ENCODE results near the gene SOCS7. TPM values are rescaled to one million over a fixed set of nuclear protein-coding genes. Genes with fewer than 3 reads are reported as not detected.

The SOCS7 gene
- total and polyA plus RNA-seq, 7 experiments from 2014 or later, result 0.57 to 23.3 (median 19.6) TPM

DNA sequence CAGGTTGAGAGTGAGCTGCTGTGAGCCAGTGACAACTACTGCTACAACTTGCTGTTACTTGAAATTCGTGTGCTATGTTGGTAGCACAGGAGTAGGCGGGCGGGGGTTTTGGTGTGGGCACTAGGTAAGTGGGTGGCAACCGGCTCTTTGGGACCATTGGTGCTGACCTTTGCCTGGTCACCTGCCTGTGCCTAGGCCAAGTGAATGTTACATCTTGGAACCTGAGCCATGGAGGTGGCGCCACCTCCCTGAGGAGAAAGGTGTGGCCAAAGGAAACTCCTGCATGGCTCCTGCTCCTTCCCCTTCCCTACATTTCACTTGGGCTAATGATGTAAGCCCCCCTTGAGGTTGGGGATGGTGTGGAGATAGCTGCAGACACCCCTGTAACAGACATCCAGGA lies 51.3 kb downstream of the SOCS7 start:
- no peak overlapping the region for H3K27ac Mint-ChIP-seq
- Histone ChIP-seq H3K27me3 (ENCODE audit: control insufficient read depth in 2 of 2, insufficient read depth in 2 of 2, low read length in 2 of 2) (no peaks in the 10 kb centered on the region), H3K36me3 (ENCODE audit: control insufficient read depth in 2 of 3, insufficient read depth in 3 of 3, low read length in 3 of 3) (peaks cover 0 to 37% (median 3%) of the 10 kb centered on the region in 3 experiments), H3K9me3 (ENCODE audit: control insufficient read depth in 2 of 3, low read length in 3 of 3) (no peaks in the 10 kb centered on the region), H3K27ac (ENCODE audit: low read depth, low read length) (no peak overlapping the region), H3K4me3 (ENCODE audit: low read length) (no peak overlapping the region), H3K4me1 (ENCODE audit: control insufficient read depth in 2 of 2, insufficient read depth in 2 of 2, low read length in 2 of 2) (no peaks in the 10 kb centered on the region)
- POLR2A ChIA-PET, result no interaction called here
- intact Hi-C loops (cut with micrococcal nuclease), result no loop called here
- no peak overlapping the region for H3K4me3 Mint-ChIP-seq
- CTCF ChIA-PET, result interaction anchor here (0.5 kb wide), 1 partner anchor 186 kb away, joined by 3 read pairs; no protein-coding TSS in a partner anchor
- H3K36me3 Mint-ChIP-seq, result peaks cover 5 to 33% (median 11%) of the 10 kb centered on the region in 5 donors
- ATAC-seq, result no peak
- DNase-seq, result no peak
- no peaks in the 10 kb centered on the region for H3K9me3 Mint-ChIP-seq
- no peaks in the 10 kb centered on the region for H3K27me3 Mint-ChIP-seq
- no peaks in the 10 kb centered on the region for H3K4me1 Mint-ChIP-seq

DNA sequence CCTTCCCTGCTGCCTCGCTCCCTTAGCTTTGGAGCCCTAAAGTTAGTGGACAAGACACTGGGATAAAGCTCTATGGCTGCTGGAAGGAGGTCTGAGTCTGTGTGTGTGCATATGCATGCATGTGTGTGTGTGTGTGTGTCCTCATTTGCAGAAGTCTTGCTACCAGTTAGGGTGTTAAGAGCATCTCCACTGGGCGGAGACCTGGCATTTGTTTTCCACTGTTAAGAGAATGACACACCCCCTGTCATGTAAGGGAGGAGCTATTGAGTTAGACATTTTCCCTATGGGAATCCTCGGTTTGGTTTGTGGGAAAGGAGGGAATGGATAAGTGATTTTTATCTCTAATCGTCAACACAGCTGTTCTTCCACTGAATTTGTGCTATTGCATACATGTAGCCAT lies 51.8 kb downstream of the SOCS7 start:
- no peak for ATAC-seq
- ChIA-PET POLR2A (no interaction called here), CTCF (no interaction called here)
- intact Hi-C loops (cut with micrococcal nuclease), result no loop called here
- Mint-ChIP-seq H3K27ac (peak overlapping the region in 1 of 9 donors; percentile 4), H3K4me3 (no peak overlapping the region), H3K27me3 (no peaks in the 10 kb centered on the region), H3K36me3 (peaks cover 5 to 32% (median 11%) of the 10 kb centered on the region in 5 donors), H3K9me3 (no peaks in the 10 kb centered on the region), H3K4me1 (no peaks in the 10 kb centered on the region)
- DNase-seq, result no peak
- Histone ChIP-seq H3K4me3 (ENCODE audit: low read length) (no peak overlapping the region), H3K36me3 (ENCODE audit: control insufficient read depth in 2 of 3, insufficient read depth in 3 of 3, low read length in 3 of 3) (peaks cover 0 to 37% (median 3%) of the 10 kb centered on the region in 3 experiments), H3K27ac (ENCODE audit: low read depth, low read length) (no peak overlapping the region), H3K27me3 (ENCODE audit: control insufficient read depth in 2 of 2, insufficient read depth in 2 of 2, low read length in 2 of 2) (no peaks in the 10 kb centered on the region), H3K9me3 (ENCODE audit: control insufficient read depth in 2 of 3, low read length in 3 of 3) (no peaks in the 10 kb centered on the region), H3K4me1 (ENCODE audit: control insufficient read depth in 2 of 2, insufficient read depth in 2 of 2, low read length in 2 of 2) (no peaks in the 10 kb centered on the region)

DNA sequence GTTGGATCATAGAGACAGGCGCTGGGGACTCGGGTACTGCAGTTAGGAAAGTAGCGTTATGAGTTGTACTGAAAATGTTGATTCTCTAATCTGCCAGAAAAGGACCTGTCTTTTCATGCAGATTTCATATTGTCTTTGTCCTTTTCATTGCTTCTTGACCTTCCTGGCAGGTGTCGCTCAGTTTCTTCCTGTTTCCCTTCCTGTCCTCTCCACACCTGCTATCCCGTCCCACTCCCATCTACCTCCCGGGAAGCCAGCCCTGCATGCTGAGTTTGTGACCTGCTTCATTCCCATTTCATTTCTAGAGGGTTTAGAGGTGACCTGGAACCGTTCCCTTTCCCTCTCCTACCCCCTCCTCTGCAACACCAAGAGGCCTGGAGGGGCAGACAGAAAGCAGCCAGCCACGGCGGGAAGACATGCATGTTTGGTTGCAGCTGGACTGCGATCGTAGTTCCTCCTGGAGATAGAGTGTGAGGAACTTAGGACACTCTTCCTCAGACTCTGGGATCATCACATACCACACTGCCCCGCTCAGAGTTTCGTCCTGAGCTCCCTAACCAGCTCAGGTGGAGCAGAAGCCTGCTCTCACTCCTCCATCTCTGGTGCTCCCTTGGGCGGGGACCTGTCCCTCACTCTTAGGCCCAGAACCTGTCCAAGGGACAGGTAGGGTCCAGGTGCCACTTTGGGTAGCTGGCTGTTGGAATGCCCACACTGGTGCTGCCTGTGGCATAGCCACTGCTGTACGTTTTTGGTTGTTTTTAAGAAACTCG lies 52.7 kb downstream of the SOCS7 start:
- no peaks in the 10 kb centered on the region for H3K4me1 ChIP-seq (ENCODE audit: control insufficient read depth in 2 of 2, insufficient read depth in 2 of 2, low read length in 2 of 2)
- Mint-ChIP-seq H3K4me1 (no peaks in the 10 kb centered on the region), H3K27me3 (no peaks in the 10 kb centered on the region), H3K9me3 (no peaks in the 10 kb centered on the region), H3K4me3 (no peak overlapping the region), H3K36me3 (peaks cover 2 to 26% (median 7%) of the 10 kb centered on the region in 5 donors), H3K27ac (no peak overlapping the region)
- ATAC-seq (no peak), DNase-seq (no peak)
- ChIA-PET POLR2A (no interaction called here), CTCF (no interaction called here)
- intact Hi-C loops (cut with micrococcal nuclease), result no loop called here
- no peak overlapping the region for H3K27ac ChIP-seq (ENCODE audit: low read depth, low read length)
- H3K27me3 ChIP-seq (ENCODE audit: control insufficient read depth in 2 of 2, insufficient read depth in 2 of 2, low read length in 2 of 2), result no peaks in the 10 kb centered on the region
- no peaks in the 10 kb centered on the region for H3K9me3 ChIP-seq (ENCODE audit: control insufficient read depth in 2 of 3, low read length in 3 of 3)
- peaks cover 0 to 30% (median 3%) of the 10 kb centered on the region in 3 experiments for H3K36me3 ChIP-seq (ENCODE audit: control insufficient read depth in 2 of 3, insufficient read depth in 3 of 3, low read length in 3 of 3)
- no peak overlapping the region for H3K4me3 ChIP-seq (ENCODE audit: low read length)

DNA sequence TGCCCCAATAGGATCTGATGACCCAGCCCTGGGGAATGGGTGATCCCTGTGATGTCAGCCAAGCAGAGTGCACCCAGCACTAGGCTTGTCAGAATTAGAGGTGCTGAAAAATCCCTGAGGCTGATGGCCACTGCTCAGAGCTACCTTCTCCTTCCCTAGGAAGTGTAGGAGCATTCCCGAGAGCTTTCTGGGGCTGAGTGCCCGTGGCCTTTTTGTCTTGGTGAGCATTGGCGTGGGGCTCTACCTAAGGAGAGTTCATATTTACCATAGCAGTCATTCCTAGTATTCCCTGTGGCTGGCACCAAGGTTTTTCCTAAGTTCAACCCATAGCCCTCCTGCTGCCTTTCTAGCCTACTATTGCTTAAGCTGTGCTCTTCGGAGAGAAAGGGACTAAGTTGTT lies 54.0 kb downstream of the SOCS7 start:
- H3K4me3 Mint-ChIP-seq, result no peak overlapping the region
- Histone ChIP-seq H3K4me3 (ENCODE audit: low read length) (no peak overlapping the region), H3K4me1 (ENCODE audit: control insufficient read depth in 2 of 2, insufficient read depth in 2 of 2, low read length in 2 of 2) (no peaks in the 10 kb centered on the region), H3K27me3 (ENCODE audit: control insufficient read depth in 2 of 2, insufficient read depth in 2 of 2, low read length in 2 of 2) (no peaks in the 10 kb centered on the region), H3K36me3 (ENCODE audit: control insufficient read depth in 2 of 3, insufficient read depth in 3 of 3, low read length in 3 of 3) (peaks cover 0 to 17% (median 0%) of the 10 kb centered on the region in 3 experiments), H3K27ac (ENCODE audit: low read depth, low read length) (no peak overlapping the region), H3K9me3 (ENCODE audit: control insufficient read depth in 2 of 3, low read length in 3 of 3) (no peaks in the 10 kb centered on the region)
- no peaks in the 10 kb centered on the region for H3K9me3 Mint-ChIP-seq
- ChIA-PET CTCF (no interaction called here), POLR2A (no interaction called here)
- intact Hi-C loops (cut with micrococcal nuclease), result no loop called here
- H3K27ac Mint-ChIP-seq, result no peak overlapping the region
- ATAC-seq (no peak), DNase-seq (no peak)
- H3K36me3 Mint-ChIP-seq, result peaks cover 0 to 13% (median 2%) of the 10 kb centered on the region in 5 donors
- H3K27me3 Mint-ChIP-seq, result peaks cover 0 to 6% (median 0%) of the 10 kb centered on the region in 5 donors
- H3K4me1 Mint-ChIP-seq, result no peaks in the 10 kb centered on the region

- no peaks in the 10 kb centered on the region for H3K36me3 Mint-ChIP-seq
- Histone ChIP-seq H3K4me3 (ENCODE audit: low read length) (no peak overlapping the region), H3K9me3 (ENCODE audit: control insufficient read depth in 2 of 3, low read length in 3 of 3) (no peaks in the 10 kb centered on the region), H3K4me1 (ENCODE audit: control insufficient read depth in 2 of 2, insufficient read depth in 2 of 2, low read length in 2 of 2) (no peaks in the 10 kb centered on the region), H3K27ac (ENCODE audit: low read depth, low read length) (no peak overlapping the region), H3K27me3 (ENCODE audit: control insufficient read depth in 2 of 2, insufficient read depth in 2 of 2, low read length in 2 of 2) (no peaks in the 10 kb centered on the region), H3K36me3 (ENCODE audit: control insufficient read depth in 2 of 3, insufficient read depth in 3 of 3, low read length in 3 of 3) (no peaks in the 10 kb centered on the region)
- peaks cover 0 to 7% (median 0%) of the 10 kb centered on the region in 7 donors for H3K4me1 Mint-ChIP-seq
- ATAC-seq, result no peak
- DNase-seq, result no peak
- H3K27me3 Mint-ChIP-seq, result peaks cover 0 to 12% (median 6%) of the 10 kb centered on the region in 5 donors
- no peaks in the 10 kb centered on the region for H3K9me3 Mint-ChIP-seq
- H3K27ac Mint-ChIP-seq, result no peak overlapping the region
- ChIA-PET POLR2A (no interaction called here), CTCF (no interaction called here)
- intact Hi-C loops (cut with micrococcal nuclease), result no loop called here
- no peak overlapping the region for H3K4me3 Mint-ChIP-seq
Measured at GRCh38 chr17:38410201-38410600, 58.6 kb downstream of the SOCS7 start.

DNA sequence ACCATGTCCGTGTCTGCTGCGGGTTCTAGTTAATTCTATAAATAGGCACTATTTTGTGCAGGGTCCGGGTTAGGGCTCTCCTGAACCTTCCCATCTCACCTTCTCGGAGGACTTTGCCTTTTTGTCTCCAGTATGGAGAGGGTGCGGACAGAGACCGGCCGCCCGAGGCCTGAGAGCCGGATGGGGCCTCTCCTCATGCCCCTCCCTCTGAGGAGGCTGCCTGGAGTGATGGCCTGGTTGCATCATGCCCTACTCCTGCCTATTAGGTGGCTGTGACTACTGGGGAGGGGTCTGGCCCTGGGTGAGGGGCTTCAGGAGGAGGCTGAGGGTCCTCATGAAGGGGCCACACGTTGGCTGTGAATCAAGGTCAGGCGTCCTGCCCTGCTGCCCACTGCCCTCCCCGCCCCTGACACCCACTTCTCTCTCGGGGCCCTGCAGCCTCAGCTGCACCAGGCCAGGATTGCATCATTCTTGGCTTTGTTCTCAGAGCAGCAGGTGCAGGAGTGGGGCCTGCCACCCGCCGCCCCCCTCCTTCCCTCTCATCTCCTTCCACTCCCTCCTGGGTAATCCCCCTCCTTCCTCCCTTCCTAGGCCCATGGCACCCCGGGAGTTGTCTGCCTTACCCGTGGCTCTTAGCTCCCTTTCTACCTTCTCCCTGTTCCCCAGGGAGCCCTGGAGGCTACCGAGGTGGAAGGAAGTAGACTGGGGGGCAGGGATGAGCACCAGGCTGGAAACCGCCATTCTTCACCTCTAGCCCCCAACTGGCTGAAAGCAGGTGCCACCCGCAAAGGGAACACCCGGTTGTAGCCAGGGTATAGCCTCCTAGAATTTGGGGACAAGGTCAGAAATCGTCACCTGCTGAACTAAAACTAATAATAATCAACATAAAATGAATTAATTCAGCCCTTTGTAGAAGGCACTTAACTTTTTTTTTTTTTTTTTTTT lies 63.9 kb downstream of the SOCS7 start:
- POLR2A ChIA-PET, result no interaction called here
- peaks cover 0 to 15% (median 3%) of the 10 kb centered on the region in 7 donors for H3K4me1 Mint-ChIP-seq
- peaks cover 9 to 42% (median 37%) of the 10 kb centered on the region in 5 donors for H3K27me3 Mint-ChIP-seq
- ATAC-seq, result no peak
- DNase-seq, result no peak
- CTCF ChIA-PET, result interaction anchor here (0.7 to 5.2 kb wide), 5 partner anchors 17 to 1947 kb away, joined by 3 to 81 read pairs (median 6); no protein-coding TSS in a partner anchor
- H3K9me3 Mint-ChIP-seq, result no peaks in the 10 kb centered on the region
- H3K9me3 ChIP-seq (ENCODE audit: control insufficient read depth in 2 of 3, low read length in 3 of 3), result no peaks in the 10 kb centered on the region
- peak overlapping the region in 1 of 10 donors; percentile 14 for H3K4me3 Mint-ChIP-seq
- H3K4me3 ChIP-seq (ENCODE audit: low read length), result no peak overlapping the region
- no peaks in the 10 kb centered on the region for H3K4me1 ChIP-seq (ENCODE audit: control insufficient read depth in 2 of 2, insufficient read depth in 2 of 2, low read length in 2 of 2)
- H3K27ac ChIP-seq (ENCODE audit: low read depth, low read length), result no peak overlapping the region
- H3K36me3 Mint-ChIP-seq, result no peaks in the 10 kb centered on the region
- H3K27me3 ChIP-seq (ENCODE audit: control insufficient read depth in 2 of 2, insufficient read depth in 2 of 2, low read length in 2 of 2), result peaks cover 2% of the 10 kb centered on the region in 2 donors
- intact Hi-C loops (cut with micrococcal nuclease), result no loop called here
- H3K36me3 ChIP-seq (ENCODE audit: control insufficient read depth in 2 of 3, insufficient read depth in 3 of 3, low read length in 3 of 3), result no peaks in the 10 kb centered on the region
- H3K27ac Mint-ChIP-seq, result peak overlapping the region in 1 of 9 donors; percentile 71

Data from naive thymus-derived CD4-positive, alpha-beta T cell (primary cell).